Activated CD8-positive, alpha-beta memory T cell treated with anti-CD3 and anti-CD28 coated beads, Interleukin-2, amount 50 U/mL, for 1 hour (primary cell): Measurements from ENCODE around the gene RPS8.
"Not testable (repeated sequence)": the region's sequence is repeated elsewhere in the genome, so short reads cannot be mapped to it uniquely, and the experiment has no call there.

Source experiments
- DNase-seq: peaks from one replicate; pipeline ENCODE4 v3.0.0-alpha.2; 2020; ENCODE audit errors: extremely low read depth

RPS8 gene

GRCh38 chr1:44775078-44775929 lies at the start of gene RPS8:
Gene RPS8, plus strand, starts transcription at chr1:44775540. Its CDS starts 57 bp downstream, at chr1:44775597.
- peak; percentile 68 for DNase-seq

- DNase-seq = peak; percentile 86
Observed at GRCh38 chr1:44730741-44731512, 44.4 kb upstream of the RPS8 start, which contains the start of gene RNU5D-1. Gene RNU5D-1, minus strand, starts transcription at chr1:44731170.

GRCh38 chr1:44733365-44733764 lies 42.0 kb upstream of the RPS8 start:
- DNase-seq = no peak

- no peak for DNase-seq
Observed at GRCh38 chr1:44733784-44734183, 41.6 kb upstream of the RPS8 start.

GRCh38 chr1:44735992-44736391 lies 39.3 kb upstream of the RPS8 start:
- DNase-seq = no peak

GRCh38 chr1:44738953-44739306 lies 36.4 kb upstream of the RPS8 start:
- DNase-seq = not testable (repeated sequence)

- peak; percentile 86 for DNase-seq
Observed at GRCh38 chr1:44739307-44740178, 35.8 kb upstream of the RPS8 start, which contains the start of gene KIF2C. Gene KIF2C, plus strand, starts transcription at chr1:44739837. Its CDS starts 96 bp downstream, at chr1:44739933.

GRCh38 chr1:44740179-44740617 lies 35.1 kb upstream of the RPS8 start:
- no peak for DNase-seq

- DNase-seq = no peak
Observed at GRCh38 chr1:44743211-44743610, 32.1 kb upstream of the RPS8 start.

- DNase-seq = no peak
Observed at GRCh38 chr1:44747878-44748277, 27.5 kb upstream of the RPS8 start.

GRCh38 chr1:44757420-44757819 lies 17.9 kb upstream of the RPS8 start:
- no peak for DNase-seq

GRCh38 chr1:44759077-44759476 lies 16.3 kb upstream of the RPS8 start:
- DNase-seq = no peak

- DNase-seq = no peak
Observed at GRCh38 chr1:44760876-44761275, 14.5 kb upstream of the RPS8 start.

GRCh38 chr1:44766421-44766820 lies 8.9 kb upstream of the RPS8 start:
- not testable (repeated sequence) for DNase-seq

GRCh38 chr1:44775930-44776729 lies 790 bp downstream of the RPS8 start:
- no peak for DNase-seq

GRCh38 chr1:44776730-44777068 lies 1.4 kb downstream of the RPS8 start:
- DNase-seq = no peak

GRCh38 chr1:44777547-44777946 lies 2.2 kb downstream of the RPS8 start:
- DNase-seq = no peak

- no peak for DNase-seq
Observed at GRCh38 chr1:44777969-44778635, 2.8 kb downstream of the RPS8 start.

- DNase-seq = no peak
Observed at GRCh38 chr1:44778705-44779576, 3.6 kb downstream of the RPS8 start.
